GM19468 (cell line): ENCODE measurements around the gene CDH24.

Experiments used
- ATAC-seq: cut with Tn5 transposase; IDR thresholded peaks from one replicate; pipeline ENCODE4 v1.9.1; 2021; ENCODE audit warnings: mild to moderate bottlenecking, moderate library complexity, moderate number of reproducible peaks; ENCODE audit not compliant: unreplicated experiment; ENCODE audit errors: extremely low read depth

The CDH24 gene

DNA sequence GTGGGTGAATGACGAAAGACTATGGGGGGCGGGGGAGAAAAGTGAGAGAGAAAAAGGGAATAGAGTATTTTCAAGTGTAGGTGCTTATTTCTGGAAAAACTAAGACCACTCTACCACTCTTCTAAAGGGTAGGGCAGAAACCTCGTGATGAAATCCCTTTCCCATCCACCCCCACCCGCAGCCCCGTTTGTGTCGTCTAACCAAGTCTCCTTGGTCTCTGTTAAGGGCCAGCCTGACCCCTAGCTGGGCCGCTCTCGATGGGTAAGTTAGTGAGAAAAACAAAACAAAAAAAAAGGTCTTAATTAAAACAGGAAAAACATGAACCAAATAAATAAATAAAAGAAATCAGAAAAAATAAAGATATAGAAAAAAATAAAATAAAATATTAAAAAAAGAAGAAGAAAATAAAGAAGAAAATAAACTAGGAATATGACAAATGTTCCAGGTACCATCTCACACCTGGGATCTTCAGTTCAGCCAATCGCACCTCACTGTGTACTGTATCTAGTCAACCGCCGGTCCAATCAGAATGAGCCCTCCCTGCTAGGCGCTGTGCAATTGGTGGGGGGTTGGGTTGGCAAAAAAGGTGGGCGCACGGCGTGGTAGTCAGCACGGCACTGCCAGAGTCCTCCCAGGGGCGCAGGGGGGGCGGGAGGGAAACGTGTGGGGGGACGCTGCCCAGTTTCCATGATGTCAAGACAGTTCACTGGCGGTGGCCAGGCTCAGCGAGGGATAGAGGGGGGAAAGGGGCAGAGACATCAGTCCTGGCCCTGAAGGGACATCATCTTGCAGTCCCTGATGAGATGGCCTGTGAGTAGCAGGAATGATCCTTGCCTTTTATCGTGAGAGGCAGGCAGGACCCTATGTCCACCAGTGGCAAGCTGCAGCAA lies 9.8 kb upstream of the CDH24 start:
- no peak for ATAC-seq

DNA sequence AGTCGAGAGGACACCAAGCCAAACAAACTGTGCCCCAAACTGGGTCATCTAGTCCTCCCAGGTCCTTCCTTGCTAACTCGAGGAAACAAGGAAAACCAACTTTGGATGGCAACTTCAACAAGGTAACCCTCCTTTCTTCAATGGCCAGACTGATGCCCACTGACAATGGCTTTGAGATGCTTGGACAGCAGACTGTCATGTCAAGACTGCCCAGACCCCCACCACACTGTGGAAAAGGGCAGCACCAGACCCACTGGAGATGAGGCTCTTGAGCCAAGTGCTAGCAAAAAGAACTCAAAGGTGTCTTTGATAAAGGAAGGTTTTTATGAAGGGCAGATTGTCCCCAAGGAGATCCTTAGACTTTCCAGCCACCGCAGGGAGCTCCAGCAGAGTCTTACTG lies 9.0 kb upstream of the CDH24 start:
- no peak for ATAC-seq

DNA sequence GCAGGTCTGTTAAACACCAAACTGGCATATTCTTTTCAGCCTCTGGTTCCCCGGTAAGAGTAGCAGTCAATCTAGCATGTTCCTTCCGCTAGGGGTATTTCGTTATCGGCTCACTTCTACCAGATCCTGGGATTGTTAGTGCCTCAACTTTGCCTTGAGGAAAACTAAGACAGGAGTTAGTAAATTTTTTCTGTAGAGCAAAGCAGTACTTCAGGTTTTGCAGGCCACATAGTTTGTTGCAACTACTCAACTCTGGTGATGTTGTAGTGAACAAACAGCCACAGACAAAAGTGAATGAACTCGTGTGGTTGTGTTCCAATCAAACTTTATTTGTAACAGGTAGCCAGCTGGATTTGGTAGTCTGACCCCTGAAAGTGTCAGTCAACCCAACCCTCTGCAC lies 6.3 kb upstream of the CDH24 start:
- ATAC-seq = no peak

DNA sequence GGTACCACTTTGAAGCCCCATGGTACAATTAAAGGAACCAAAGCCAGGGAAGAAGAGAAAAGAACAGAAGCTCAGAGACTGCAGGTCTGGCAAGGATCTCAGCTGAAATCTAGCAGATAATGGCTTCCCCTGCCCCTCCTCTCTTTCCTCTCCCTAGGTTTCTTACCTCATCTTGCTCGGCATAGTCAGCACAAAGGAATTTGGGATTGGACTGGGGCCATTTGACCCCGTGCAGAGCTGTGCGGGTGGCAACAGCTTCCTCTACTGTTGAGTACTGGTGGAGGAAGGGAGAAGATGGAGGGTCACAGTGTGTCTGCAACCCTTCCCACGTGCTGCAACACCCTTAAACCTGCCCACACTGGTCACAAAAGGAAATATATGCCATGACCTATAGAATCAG lies 4.7 kb upstream of the CDH24 start:
- no peak for ATAC-seq

DNA sequence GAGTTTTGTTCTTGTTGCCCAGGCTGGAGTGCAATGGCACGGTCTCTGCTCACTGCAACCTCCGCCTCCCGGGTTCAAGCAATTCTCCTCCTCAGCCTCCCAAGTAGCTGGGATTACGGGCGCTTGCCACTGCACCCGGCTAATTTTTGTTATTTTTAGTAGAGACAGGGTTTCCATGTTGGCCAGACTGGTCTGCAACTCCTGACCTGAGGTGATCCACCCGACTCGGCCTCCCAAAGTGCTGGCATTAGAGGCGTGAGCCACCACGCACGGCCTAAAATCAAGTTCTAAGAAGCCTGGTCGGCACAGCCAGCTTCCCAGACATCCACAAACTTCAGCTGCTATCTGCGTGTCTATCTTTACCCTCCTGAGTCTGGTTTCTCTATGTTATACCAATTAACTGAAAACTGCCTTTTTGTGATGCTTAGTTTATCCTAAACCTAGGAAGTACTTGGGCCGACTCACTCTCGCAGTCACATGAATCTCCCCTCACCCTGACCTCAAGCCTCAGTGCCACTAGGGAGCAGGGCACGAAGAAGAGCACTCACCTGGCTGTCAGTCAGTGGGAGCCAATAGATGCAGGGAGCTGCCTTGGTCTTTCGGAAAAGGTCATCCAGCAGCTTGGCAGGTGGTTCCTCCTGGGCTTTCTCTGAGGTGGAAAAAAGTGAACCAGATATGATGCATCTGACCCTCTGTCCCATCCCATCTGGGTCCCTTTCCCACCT lies 3.4 kb upstream of the CDH24 start:
- ATAC-seq = no peak

DNA sequence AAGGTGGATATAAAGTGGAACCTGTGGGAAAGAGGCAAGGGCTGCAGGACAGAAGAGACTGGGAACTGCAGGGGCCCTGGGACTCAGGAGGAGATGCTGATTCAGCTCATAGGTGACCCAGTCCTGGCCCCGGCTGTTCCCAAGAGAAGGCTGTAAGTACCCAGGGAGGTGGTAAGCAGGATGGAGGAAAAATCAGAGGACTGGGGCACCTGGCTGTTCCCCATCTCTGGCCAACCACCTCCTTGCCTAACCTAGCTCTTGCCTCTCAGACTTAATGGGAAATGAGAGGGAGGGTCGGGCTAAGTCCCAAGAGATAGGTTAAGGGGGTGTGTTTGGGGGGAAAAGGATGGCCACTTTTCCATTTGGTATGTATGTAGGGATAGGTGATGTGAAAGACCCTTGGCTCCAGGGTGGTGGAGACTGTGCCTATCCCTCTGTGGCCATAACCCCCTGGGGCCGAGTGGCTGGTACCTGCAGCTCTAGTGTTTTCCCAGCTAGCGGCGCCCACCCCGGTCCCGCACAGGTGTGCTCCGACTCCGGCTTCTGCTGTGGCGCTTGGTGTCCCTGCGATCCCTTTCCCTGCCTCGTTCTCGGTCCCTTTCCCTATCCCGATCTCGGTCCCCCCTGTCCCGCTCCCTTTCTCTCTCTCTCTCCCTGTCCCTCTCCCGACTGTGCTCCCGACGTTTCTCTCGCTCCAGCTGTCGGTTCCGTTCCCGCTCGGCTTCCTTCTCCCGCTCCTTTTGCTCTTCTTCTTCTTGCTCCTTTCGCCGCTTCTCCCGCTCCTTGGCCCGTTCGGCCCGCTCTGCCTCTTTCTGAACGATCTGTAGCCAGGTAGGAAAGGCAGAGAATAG lies 1.6 kb upstream of the CDH24 start:
- ATAC-seq = no peak

DNA sequence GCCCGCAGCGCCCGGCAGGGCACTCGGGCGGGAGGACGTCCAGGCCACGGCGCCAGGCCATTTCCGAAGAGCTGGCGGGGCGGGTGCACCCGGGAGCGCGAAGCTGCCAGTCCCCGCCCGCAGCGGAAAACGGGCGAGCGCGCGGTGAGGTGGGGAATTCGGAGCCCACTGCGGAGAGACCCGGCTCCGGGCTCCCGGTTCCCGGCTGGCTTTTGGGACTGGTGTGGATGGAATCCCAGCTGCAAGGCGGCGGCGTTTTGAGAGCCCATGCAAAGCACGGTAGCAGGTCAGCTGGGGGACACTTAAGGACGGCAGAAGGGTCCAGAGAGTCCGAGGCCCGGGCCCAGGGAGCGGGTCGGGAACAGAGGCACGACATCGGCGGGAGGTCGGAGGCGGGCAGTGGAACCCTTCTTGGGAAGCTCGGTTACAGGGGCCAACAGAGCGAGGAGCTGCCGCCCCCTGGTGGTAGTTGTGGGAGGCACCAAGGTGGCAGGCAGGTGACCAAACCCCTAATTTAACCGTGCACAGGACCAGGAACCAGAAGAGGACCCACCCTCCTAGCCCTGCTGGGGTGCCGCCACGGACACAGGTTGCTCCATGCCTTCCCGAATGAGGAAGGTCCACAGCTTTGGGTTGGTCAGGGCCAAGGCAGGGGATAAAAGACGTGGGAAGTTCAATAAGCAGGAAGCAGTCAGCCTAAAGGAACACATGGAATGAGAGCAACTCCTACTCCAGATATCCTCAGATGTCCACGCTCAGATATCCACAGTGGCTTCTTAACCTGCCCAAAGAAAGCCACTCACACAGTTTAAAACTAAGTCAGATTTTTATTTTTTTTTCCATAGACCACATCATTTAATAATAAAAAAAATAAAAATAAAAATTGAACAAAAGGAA lies 685 bp upstream of the CDH24 start:
- ATAC-seq = no peak

DNA sequence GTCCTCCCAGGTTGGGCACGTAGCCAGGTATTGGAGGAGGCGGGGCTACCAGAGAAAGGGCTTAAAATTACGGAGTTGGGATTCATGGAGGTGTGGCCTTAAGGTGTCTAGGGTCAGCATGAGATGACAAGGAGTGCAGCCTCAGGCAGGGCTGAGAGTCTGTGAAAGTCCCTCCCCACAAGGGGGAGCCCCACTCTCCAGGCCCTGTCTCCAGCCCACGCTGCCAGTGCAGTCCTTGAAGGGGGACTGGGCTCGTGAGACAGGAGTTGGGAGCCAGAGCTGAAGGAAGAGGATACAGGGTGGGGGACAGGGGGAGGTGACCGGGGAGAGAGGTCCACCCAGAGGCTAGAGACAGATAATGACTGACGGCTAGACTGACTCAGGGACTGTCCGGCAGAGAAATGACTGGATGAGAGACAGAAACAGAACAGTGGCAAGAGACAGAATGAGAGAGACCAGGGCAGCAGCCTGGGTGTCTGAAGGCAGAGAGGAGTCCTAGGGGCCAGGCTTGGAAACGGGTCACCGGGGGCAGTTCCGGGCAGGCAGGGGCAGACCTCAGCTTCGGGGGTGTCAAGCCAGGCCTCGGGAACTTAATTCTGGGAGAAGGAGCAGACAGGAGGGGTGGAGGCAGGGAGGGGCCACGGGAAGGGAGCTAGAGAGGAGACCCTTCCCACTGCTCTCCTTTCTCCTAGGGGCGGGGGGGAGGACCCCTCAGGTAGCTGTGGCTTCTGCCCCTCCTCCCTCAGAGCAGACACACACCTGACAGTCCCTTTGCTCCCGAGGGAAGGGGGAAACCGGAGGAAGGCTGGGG lies 970 bp downstream of the CDH24 start:
- no peak for ATAC-seq

DNA sequence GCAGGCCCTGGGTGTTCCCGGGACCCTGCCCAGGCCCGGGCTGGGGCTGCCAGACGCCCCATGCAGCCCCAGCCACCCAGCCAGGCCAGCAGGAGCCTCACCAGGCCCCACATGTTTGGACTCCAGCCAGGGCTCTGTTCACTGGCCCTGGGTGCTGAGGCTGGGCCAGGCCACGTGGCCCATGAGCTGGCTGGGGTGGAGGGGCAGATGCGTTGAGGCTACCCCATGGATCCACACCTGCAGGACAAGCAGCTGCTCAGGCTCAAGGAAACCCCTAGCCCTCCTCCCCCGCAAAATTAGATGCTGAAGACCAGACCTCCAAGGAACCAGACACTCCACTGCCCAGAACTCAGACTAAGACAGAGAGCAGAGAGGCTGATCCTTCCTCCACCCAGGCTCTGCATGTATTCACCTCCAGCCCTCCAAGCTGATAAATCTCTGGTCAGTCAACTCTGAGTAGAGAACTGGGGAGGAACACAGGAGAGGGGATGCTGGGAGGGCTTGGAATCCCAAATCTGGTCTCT lies 1.6 kb downstream of the CDH24 start:
- no peak for ATAC-seq

DNA sequence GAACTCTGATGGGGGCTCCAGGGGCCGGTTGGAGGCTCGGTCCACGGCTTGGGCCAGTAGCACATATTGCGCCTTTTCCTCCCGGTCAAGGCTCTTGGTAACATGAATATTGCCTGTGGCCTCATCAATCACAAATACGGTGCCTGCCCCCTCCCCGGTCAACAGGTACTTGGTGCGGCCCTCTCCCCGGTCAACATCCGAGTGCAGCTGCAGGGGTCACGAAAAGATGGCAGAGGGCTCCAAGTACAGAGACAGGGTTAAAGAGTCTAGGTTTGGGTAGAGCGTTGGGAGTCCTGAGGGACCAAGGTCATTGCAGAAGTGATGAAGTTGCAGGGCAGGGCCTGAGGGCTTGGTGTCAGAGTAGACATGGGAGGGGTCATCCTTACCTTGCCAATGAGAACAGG lies 2.2 kb downstream of the CDH24 start:
- no peak for ATAC-seq

DNA sequence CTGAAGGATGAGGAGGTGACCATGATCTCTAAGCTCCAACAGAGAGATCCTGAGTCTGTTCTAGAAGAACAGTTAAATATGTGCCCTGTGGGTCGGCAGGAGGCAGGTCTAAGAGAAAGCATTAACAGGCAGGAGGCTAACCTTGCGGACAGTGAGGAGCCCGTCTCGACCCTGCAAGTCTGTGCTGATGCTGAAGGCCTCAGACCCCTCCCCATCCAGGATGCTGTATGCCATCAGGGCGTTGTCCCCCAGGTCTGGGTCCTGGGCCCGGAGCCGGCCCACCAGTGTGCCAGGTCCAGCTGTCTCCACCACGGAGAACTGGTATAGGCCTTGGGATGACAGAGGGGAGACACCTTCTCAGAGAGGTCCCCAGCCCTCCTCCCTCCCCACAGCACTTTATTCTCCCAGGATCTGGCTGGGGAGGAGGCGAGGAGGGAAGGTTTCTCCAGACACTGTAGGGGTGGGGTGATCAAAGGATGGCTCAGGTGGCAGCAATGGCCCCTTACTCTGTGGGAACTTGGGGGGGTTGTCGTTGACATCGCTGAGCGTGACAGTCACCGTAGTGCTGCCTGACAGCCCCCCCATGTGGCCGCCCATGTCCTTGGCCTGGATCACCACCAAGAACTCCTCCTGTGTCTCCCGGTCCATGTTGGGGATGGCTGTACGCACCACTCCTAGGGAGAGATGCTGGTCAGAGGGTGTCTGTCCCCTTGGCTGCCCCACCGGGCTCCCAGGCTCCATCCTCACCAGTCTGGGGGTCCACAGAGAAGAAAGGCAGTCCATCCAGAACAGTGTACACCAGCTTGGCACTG lies 3.1 kb downstream of the CDH24 start:
- ATAC-seq = no peak

DNA sequence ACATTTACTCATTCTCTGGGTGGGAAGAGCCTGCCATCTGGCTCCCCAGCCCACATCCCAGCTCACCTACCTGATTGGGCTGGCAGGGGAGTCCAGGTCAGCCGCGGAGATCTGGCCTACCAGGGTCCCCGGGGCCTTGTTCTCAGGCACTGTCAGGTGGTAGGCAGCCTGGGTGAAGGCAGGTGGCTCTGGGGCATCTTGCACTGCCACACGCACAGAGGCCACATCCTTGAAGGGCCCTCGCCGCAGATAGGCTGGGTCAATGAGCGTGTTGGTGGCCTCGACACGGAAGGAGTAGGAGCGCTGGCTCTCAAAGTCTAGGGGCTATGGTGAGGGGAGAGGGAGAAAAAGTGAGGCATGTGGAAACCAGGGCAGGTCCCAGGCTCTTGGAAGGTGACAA lies 3.9 kb downstream of the CDH24 start:
- no peak for ATAC-seq

DNA sequence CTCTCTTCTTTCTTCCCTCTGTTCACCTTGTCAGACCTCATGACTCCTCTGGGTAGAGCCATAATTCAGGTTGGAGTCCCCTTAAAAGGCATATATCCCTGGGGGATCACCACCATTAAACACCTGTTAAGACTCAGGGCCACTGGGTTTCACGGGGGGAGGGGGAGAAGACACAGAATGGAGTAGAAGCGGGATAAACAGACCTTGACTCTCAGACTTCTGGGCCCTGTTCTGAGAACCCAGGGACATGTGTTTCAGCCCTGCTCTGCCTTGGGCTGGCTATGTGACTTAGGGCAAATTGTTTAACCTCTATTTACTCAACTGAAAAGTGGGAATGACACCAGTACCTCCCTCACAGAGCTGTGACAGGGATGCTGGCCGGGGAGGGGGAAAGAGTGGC lies 4.6 kb downstream of the CDH24 start:
- no peak for ATAC-seq

DNA sequence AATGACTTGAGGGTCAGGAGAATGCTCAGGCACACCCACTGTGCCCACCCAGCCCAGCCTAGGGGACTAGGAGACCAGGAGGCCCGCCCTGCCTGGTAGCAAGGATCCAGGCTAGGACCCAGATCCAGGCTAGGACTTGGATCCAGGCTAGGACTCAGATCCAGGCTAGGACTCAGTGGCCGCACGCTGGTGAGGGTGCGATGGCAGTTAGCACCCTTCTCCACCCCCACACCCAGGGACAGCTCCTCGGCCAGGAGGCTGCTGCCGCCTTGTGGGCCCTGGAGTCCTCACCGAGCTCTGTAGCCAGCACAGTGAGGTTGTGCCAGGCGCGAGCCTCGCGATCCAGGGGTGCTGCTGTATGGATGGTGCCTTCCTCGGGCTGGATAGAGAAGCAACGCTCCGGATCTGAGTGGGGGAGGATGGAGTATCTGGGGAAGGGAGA lies 5.1 kb downstream of the CDH24 start:
- no peak for ATAC-seq

DNA sequence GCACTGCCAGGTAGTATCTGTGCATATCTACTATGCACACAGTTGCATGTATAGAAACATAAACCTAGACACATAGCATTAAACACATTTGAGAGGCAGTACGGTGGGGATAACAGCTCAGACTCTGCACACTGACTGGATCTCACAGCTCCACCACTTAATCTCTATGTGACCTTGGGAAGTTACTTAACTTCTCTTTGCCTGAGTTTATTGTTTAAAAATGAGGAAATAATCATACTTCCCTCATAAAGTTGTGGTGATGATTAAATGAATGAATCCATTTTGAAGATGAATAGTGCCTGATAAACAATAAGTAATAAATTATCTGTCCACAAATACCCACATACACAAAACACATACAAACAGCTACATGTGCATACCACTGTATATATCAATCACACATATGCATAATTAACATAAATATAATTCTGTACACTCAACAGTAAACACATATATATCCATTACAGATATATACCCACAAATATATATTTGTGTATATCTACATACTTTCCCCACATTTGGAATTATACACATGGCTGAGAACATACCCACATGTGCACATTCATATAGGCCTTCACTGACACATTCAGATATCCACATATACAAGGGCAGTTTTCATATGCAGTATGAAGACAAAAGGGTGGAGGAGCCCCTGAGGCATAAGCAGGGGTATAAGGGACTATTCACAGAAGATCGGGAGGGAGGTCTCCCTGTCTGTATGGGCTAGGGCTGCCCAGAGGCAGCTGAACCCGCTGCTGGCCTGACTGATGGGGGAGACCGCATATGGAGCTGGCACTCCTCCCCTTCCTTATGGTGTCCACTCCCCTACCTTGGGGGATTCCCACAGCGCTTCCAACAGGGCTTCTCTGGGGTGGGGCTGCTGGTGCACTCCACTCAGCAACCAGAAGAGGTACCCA lies 5.9 kb downstream of the CDH24 start:
- no peak for ATAC-seq

DNA sequence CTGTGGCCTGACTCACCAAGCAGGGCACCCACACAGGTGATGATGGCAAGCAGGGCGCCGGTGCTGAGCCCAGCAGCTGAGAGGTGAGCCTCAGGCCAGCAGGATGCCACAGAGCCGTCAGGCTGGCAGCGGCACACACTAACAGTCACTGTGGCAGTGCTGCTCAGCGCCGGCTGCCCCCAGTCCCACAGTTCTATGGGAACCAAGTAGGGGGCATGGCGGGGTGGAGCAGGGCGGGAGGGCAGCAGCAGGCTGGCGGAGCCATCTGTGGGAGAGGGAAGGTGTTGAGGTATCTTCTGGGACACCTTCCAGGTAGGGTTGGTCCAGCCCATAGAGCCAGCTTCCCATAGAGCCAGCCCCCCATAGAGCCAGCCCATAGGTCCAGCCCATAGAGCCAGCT lies 8.3 kb downstream of the CDH24 start:
- ATAC-seq = no peak
